AG09309 (cell line): ENCODE results near the gene FNDC10.

Experiments used
- DNase-seq: peaks from one replicate; pipeline ENCODE4 v3.0.0-alpha.2; 2010; ENCODE audit warnings: low read depth
- H3K4me3 ChIP-seq: 2 replicates; pipeline ENCODE4 v1.5.1; 2011; ENCODE audit warnings: mild to moderate bottlenecking, low read depth, low read length, moderate library complexity; ENCODE audit not compliant: control insufficient read depth
- CTCF ChIP-seq: IDR thresholded peaks from 2 replicates; pipeline ENCODE4 v1.5.1; 2011; ENCODE audit warnings: mild to moderate bottlenecking, low read depth, low read length, inconsistent platforms; ENCODE audit not compliant: insufficient read depth, control insufficient read depth; ENCODE audit errors: missing control alignments

The FNDC10 gene

GRCh38 chr1:1554550-1554925 lies 45.4 kb downstream of the FNDC10 start:
- no peak for DNase-seq
- no peak for TF ChIP-seq CTCF

GRCh38 chr1:1553821-1554494 lies 46.0 kb downstream of the FNDC10 start:
- no peak overlapping the region for H3K4me3 ChIP-seq
- TF ChIP-seq CTCF, result no peak
- DNase-seq, result no peak

More at GRCh38 chr1:1554550-1554925, 45.4 kb downstream of the FNDC10 start:
- H3K4me3 ChIP-seq, result no peak overlapping the region

GRCh38 chr1:1552263-1552639 lies 47.7 kb downstream of the FNDC10 start:
- no peak overlapping the region for H3K4me3 ChIP-seq
- DNase-seq, result no peak
- no peak for TF ChIP-seq CTCF

- no peak for TF ChIP-seq CTCF
- no peak overlapping the region for H3K4me3 ChIP-seq
Observed at GRCh38 chr1:1551524-1552262, 48.2 kb downstream of the FNDC10 start.

GRCh38 chr1:1550591-1551432 lies 49.1 kb downstream of the FNDC10 start:
- no peak for DNase-seq
- peak; percentile 48 for TF ChIP-seq CTCF
- H3K4me3 ChIP-seq, result no peak overlapping the region

More at GRCh38 chr1:1551524-1552262, 48.2 kb downstream of the FNDC10 start:
- DNase-seq, result no peak

- DNase-seq, result no peak
- no peak for TF ChIP-seq CTCF
Observed at GRCh38 chr1:1550087-1550486, 49.8 kb downstream of the FNDC10 start.

More at GRCh38 chr1:1550087-1550486, 49.8 kb downstream of the FNDC10 start:
- H3K4me3 ChIP-seq, result no peak overlapping the region
